Measurements from ENCODE around the gene AKR1C2.
"Not testable (repeated sequence)": the region's sequence is repeated elsewhere in the genome, so short reads cannot be mapped to it uniquely, and the experiment has no call there.

Gene AKR1C2

DNA sequence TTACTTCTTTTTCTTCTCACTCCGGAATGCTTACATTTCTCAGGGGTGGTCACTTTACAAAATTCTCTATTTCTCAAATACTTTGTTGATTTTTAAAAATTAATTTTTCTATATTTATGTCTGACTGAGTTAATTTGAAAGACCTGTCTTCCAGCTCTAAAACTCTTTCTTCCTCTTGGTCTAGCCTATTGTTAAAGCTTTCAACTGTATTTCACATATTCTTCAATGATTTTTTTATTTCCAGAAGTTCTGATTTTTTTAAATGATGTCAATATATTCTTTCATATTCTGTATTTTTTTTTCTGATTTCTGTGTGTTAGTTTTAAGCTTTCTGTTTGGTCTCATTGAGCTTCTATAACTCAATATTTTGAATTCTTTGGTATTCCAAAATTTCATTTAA is 27.3 kb upstream of the AKR1C2 start:
- Mint-ChIP-seq H3K36me3 (ENCODE audit: low read depth) (peaks cover 7% of the 10 kb centered on the region), H3K9me3 (peaks cover 50% of the 10 kb centered on the region), H3K4me3 (no peak overlapping the region), H3K27ac (no peak overlapping the region), H3K27me3 (ENCODE audit: low read depth) (peaks cover 9% of the 10 kb centered on the region), H3K4me1 (no peaks in the 10 kb centered on the region)
- TF ChIP-seq, protein P1, sequence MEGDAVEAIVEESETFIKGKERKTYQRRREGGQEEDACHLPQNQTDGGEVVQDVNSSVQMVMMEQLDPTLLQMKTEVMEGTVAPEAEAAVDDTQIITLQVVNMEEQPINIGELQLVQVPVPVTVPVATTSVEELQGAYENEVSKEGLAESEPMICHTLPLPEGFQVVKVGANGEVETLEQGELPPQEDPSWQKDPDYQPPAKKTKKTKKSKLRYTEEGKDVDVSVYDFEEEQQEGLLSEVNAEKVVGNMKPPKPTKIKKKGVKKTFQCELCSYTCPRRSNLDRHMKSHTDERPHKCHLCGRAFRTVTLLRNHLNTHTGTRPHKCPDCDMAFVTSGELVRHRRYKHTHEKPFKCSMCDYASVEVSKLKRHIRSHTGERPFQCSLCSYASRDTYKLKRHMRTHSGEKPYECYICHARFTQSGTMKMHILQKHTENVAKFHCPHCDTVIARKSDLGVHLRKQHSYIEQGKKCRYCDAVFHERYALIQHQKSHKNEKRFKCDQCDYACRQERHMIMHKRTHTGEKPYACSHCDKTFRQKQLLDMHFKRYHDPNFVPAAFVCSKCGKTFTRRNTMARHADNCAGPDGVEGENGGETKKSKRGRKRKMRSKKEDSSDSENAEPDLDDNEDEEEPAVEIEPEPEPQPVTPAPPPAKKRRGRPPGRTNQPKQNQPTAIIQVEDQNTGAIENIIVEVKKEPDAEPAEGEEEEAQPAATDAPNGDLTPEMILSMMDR (IDR thresholded peaks at IDR 0.05; ENCODE audit: unreplicated experiment in 3 of 3) = no peak

GRCh38 chr10:5025461-5025881 is 21.8 kb upstream of the AKR1C2 start:
- H3K27ac Mint-ChIP-seq; H3K36me3 Mint-ChIP-seq (ENCODE audit: low read depth); H3K4me3 Mint-ChIP-seq; H3K4me1 Mint-ChIP-seq: not testable (repeated sequence)
- Mint-ChIP-seq H3K27me3 (ENCODE audit: low read depth) (peaks cover 13% of the 10 kb centered on the region), H3K9me3 (peaks cover 31% of the 10 kb centered on the region)

DNA sequence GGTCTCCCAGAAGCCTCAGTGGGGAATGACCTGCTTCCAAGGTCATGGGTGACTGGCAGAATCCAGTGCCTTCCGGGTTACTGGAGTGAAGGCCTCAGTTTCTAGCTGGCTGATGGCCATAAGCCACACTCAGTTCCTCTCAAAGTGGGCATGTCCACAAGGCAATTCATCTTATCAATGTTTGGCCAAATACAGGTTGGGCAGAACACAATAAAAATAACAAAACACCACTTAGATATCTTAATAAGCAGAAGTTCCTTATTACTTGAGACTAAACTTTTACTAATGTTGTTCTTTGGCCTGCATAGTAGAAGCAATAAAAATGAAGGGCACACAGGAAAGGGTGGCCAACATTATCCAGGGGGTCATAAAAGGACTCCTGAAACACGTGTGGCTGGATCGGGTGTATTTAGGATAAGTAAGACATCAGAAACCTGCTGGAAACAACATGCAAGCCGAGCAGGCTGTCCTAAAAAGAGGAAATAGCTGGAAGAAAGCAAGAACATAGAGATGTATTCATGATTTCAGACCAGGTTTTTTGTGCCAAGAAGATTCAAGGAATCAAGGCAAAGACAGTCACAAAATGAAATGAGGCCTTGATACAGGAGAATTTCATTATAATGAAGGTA is 19.6 kb upstream of the AKR1C2 start:
- H3K4me1 Mint-ChIP-seq = peaks cover 8% of the 10 kb centered on the region
- peaks cover 13% of the 10 kb centered on the region for H3K27me3 Mint-ChIP-seq (ENCODE audit: low read depth)
- H3K36me3 Mint-ChIP-seq (ENCODE audit: low read depth) = no peaks in the 10 kb centered on the region
- TF ChIP-seq, protein P1 (IDR thresholded peaks at IDR 0.05; ENCODE audit: unreplicated experiment in 3 of 3) = no peak
- H3K9me3 Mint-ChIP-seq = peaks cover 18% of the 10 kb centered on the region
- no peak overlapping the region for H3K27ac Mint-ChIP-seq
- no peak overlapping the region for H3K4me3 Mint-ChIP-seq

DNA sequence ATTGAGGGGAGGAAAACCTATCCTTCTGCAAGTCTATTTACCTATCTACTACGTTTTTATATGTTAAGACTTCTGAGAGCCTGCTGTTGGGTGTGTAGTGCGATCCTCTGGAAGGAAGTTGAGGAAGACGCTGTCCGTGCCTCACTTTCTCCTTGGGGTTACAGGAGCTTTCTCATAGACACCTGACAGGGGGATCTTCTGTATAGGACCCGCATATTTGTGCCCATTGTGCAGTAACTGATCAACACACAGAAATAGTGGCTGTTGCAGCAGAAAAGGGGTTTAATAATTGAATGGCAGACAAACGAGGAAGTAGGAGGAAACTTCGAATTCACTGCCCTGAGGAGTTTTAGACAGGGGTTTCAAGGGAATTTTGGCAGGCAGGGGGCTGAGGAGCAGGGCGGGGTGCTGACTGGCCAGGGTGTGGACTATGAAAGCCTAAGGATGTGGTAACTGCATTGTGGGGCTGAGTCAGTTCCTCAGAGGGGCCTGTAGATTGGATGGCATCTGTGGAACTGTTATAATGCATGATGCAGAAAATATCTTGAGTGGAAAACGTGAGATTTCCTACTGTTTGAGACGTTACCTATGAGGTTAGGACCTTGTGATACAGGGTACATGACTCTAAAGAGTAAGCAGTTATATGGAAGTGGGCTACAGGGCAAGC is 18.1 kb upstream of the AKR1C2 start:
- peaks cover 11% of the 10 kb centered on the region for H3K27me3 Mint-ChIP-seq (ENCODE audit: low read depth)

DNA sequence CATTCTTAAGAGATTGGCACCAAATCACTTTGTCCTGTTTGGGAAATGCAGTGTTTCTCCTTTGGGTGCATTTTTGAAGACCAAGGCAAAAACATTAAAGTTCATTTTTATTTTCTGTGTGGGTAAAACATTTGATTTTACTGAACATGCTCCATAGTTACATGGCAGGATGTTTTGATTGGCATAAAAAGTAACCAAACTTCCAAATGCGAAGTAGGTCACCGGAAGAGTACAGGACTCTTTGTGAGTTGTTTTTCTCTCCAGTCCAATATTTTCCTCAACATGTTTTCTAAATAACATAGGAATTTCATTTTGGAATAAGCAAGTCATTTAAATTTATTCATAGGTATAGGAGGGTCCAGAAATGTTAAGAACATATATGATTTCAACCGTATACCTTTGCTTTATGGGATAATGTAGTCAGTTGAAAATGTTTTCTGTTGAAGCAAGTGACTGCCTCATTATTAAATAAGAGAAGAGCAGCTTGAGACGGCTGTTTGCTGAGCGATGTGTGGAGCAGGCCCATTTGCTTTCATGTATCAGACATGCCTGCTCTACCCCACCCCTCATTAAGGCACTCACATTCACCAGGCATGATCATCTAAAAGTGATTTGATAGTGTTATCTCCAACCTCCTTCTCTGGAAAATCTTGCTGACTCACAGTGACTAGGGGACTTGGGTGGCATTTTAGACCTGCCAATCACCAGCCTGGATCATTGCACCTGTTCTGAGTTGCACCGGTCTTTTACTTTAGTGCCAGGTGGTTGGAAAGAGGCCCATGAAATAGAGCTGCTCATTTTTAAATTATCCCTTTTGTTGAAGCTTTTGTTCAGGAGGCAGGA is 16.3 kb upstream of the AKR1C2 start:
- H3K4me3 Mint-ChIP-seq; H3K36me3 Mint-ChIP-seq (ENCODE audit: low read depth); H3K9me3 Mint-ChIP-seq: not testable (repeated sequence)

More for the DNA sequence above, 18.1 kb upstream of the AKR1C2 start:
- not testable (repeated sequence) for H3K4me3 Mint-ChIP-seq; H3K27ac Mint-ChIP-seq; H3K36me3 Mint-ChIP-seq (ENCODE audit: low read depth)
- Mint-ChIP-seq H3K9me3 (peaks cover 13% of the 10 kb centered on the region), H3K4me1 (peaks cover 23% of the 10 kb centered on the region)

DNA sequence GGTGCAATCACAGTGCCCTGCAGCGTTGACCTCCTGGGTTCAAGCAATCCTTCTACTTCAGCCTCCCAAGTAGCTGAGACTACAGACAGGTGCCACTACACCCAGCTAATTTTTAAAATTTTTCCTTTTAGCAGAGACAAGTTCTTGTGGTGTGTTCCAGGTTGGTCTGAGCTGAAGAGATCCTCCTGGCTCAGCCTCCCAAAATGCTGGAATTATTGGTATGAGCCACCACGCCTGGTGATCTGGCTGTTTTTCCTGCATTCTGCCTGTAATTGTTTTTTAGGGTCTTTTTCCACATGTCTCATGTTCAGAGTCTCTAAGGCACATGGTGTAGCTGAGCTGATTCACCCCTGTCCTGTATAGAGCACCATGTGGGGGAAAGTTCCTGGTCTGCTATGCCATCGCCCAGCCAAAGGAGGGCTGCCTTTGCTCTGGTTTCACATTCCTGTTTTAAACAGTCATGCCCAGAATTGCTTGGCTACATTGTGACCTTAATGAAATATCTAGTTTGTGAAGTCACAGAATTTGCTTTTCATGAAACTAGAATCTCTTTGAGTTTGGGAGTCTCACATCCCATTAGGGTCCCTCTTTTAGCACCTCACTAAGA is 15.1 kb upstream of the AKR1C2 start:
- H3K4me3 Mint-ChIP-seq; H3K9me3 Mint-ChIP-seq; H3K36me3 Mint-ChIP-seq (ENCODE audit: low read depth): not testable (repeated sequence)
- peaks cover 13% of the 10 kb centered on the region for H3K27me3 Mint-ChIP-seq (ENCODE audit: low read depth)
- peaks cover 23% of the 10 kb centered on the region for H3K4me1 Mint-ChIP-seq
- peak overlapping the region in 2 of 3 experiments; percentile 65 to 81 for H3K27ac Mint-ChIP-seq

More for the DNA sequence above, 16.3 kb upstream of the AKR1C2 start:
- Mint-ChIP-seq H3K27ac (peak overlapping the region in 1 of 3 experiments; percentile 41), H3K27me3 (ENCODE audit: low read depth) (peaks cover 13% of the 10 kb centered on the region), H3K4me1 (peaks cover 23% of the 10 kb centered on the region)

DNA sequence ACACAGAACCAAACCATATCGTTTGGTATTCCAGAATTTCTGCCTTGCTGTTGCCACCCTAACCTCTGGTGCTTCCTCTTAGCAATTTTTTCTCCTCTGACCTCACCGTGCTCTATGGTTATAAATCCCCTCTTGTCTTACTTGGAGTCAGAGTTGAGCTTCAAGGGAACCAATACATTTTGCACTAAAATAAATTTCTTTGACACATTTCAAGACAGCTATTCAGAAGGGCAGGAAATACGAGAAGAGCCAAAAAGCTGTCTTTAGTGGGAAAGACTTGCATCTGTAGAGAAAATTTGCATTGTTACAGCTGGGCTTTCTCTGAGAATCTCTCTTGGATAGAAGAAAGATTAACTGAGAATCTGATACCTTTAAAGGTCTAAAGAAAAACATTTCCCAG is 14.5 kb upstream of the AKR1C2 start:
- Mint-ChIP-seq H3K9me3 (no peaks in the 10 kb centered on the region), H3K27me3 (ENCODE audit: low read depth) (peaks cover 13% of the 10 kb centered on the region), H3K4me3 (no peak overlapping the region), H3K27ac (peak overlapping the region; percentile 39 to 81 (median 60)), H3K4me1 (peaks cover 23% of the 10 kb centered on the region), H3K36me3 (ENCODE audit: low read depth) (no peaks in the 10 kb centered on the region)
- TF ChIP-seq, protein P1 (IDR thresholded peaks at IDR 0.05; ENCODE audit: unreplicated experiment in 3 of 3) = no peak

Data from nephron (organoid).